Measurements from ENCODE around the gene ZNF280B. TPM values are rescaled to one million over a fixed set of nuclear protein-coding genes. Genes with fewer than 3 reads are reported as not detected.

The ZNF280B gene
- total RNA-seq, 1 experiment from 2014 or later, result 5.9 TPM

DNA sequence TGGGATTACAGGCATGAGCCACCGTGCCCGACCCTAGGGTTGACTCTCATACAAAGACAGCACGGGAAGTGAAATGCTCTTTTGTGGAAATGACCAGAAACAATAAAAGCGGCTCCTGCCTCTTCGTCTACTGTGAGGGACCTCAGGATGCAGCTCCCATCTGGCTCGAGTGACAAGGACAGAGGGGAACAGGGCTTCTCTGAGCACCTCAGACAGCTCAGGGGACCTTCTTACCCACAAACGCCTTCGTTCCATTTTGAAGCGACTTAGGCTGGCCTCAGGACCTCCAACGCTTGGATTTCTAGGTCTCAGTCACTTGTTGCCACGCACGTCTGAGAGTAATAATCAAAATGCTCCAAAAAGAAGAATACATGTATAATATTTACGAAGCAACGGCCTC is 48.0 kb upstream of the ZNF280B start:
- POLR2A ChIA-PET, result no interaction called here
- CTCF ChIA-PET, result no interaction called here
- ATAC-seq (no peak), DNase-seq (ENCODE audit: low spot score) (no peak)
- Mint-ChIP-seq H3K27me3 (ENCODE audit: low read depth) (peaks cover 76% of the 10 kb centered on the region), H3K36me3 (peaks cover 4% of the 10 kb centered on the region), H3K27ac (no peak overlapping the region), H3K9me3 (peaks cover 12% of the 10 kb centered on the region), H3K4me3 (no peak overlapping the region), H3K4me1 (no peaks in the 10 kb centered on the region)
- no peak for TF ChIP-seq JAZF1 (CRISPR knock-in tag; IDR thresholded peaks at IDR 0.05)
- TF ChIP-seq ZBTB21 (CRISPR knock-in tag; IDR thresholded peaks at IDR 0.05; ENCODE audit: borderline replicate concordance), result no peak
- TF ChIP-seq JUN (CRISPR knock-in tag; IDR thresholded peaks at IDR 0.05), result no peak
- TF ChIP-seq ATF1 (CRISPR knock-in tag; IDR thresholded peaks at IDR 0.05), result no peak
- TF ChIP-seq ZNF138 (CRISPR knock-in tag; conservative IDR thresholded peaks at IDR 0.05), result no peak
- TF ChIP-seq, protein P1, sequence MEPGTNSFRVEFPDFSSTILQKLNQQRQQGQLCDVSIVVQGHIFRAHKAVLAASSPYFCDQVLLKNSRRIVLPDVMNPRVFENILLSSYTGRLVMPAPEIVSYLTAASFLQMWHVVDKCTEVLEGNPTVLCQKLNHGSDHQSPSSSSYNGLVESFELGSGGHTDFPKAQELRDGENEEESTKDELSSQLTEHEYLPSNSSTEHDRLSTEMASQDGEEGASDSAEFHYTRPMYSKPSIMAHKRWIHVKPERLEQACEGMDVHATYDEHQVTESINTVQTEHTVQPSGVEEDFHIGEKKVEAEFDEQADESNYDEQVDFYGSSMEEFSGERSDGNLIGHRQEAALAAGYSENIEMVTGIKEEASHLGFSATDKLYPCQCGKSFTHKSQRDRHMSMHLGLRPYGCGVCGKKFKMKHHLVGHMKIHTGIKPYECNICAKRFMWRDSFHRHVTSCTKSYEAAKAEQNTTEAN (CRISPR knock-in tag; IDR thresholded peaks at IDR 0.05), result no peak
- TF ChIP-seq ZNF219 (CRISPR knock-in tag; IDR thresholded peaks at IDR 0.05; ENCODE audit: borderline replicate concordance), result no peak
- no peak for TF ChIP-seq ZNF671 (CRISPR knock-in tag; IDR thresholded peaks at IDR 0.05)
- TF ChIP-seq NFATC4 (CRISPR knock-in tag; IDR thresholded peaks at IDR 0.05), result no peak
- TF ChIP-seq EMX1 (CRISPR knock-in tag; IDR thresholded peaks at IDR 0.05), result no peak
- TF ChIP-seq ZNF232 (CRISPR knock-in tag; IDR thresholded peaks at IDR 0.05), result no peak
- TF ChIP-seq ZNF263 (CRISPR knock-in tag; IDR thresholded peaks at IDR 0.05; ENCODE audit: low read depth), result no peak
- no peak for TF ChIP-seq NR1H2 (CRISPR knock-in tag; IDR thresholded peaks at IDR 0.05)
- TF ChIP-seq, protein P2, sequence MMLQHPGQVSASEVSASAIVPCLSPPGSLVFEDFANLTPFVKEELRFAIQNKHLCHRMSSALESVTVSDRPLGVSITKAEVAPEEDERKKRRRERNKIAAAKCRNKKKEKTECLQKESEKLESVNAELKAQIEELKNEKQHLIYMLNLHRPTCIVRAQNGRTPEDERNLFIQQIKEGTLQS (CRISPR knock-in tag; conservative IDR thresholded peaks at IDR 0.05), result no peak
- TF ChIP-seq, protein P3, sequence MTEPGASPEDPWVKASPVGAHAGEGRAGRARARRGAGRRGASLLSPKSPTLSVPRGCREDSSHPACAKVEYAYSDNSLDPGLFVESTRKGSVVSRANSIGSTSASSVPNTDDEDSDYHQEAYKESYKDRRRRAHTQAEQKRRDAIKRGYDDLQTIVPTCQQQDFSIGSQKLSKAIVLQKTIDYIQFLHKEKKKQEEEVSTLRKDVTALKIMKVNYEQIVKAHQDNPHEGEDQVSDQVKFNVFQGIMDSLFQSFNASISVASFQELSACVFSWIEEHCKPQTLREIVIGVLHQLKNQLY (CRISPR knock-in tag; IDR thresholded peaks at IDR 0.05), result no peak

DNA sequence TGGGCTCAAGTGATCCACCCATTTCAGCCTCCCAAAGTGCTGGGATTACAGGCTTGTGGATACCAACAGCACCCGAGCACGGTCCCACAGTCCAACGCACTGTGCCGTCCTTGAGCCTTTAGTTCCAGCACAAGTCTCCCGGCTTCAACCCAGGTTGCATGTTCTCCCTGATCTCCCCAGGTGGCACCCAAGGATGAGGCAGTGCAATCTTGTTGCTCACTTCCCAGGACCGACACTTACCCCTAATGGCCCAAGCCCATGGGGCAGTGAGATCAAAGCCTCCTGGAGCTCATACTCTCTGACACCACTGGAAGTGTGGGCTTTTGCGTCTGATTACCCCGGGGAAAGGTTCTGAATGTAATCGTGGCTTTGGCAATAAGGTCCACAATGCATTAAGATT is 47.1 kb upstream of the ZNF280B start:
- ATAC-seq, result no peak
- H3K9me3 Mint-ChIP-seq, result peaks cover 12% of the 10 kb centered on the region
- POLR2A ChIA-PET, result no interaction called here
- no peak overlapping the region for H3K27ac Mint-ChIP-seq
- H3K4me3 Mint-ChIP-seq, result no peak overlapping the region
- TF ChIP-seq ESRRA (CRISPR knock-in tag; IDR thresholded peaks at IDR 0.05; ENCODE audit: borderline replicate concordance), result no peak
- no peak for TF ChIP-seq TP53 (CRISPR knock-in tag; IDR thresholded peaks at IDR 0.05)
- TF ChIP-seq, protein P4, sequence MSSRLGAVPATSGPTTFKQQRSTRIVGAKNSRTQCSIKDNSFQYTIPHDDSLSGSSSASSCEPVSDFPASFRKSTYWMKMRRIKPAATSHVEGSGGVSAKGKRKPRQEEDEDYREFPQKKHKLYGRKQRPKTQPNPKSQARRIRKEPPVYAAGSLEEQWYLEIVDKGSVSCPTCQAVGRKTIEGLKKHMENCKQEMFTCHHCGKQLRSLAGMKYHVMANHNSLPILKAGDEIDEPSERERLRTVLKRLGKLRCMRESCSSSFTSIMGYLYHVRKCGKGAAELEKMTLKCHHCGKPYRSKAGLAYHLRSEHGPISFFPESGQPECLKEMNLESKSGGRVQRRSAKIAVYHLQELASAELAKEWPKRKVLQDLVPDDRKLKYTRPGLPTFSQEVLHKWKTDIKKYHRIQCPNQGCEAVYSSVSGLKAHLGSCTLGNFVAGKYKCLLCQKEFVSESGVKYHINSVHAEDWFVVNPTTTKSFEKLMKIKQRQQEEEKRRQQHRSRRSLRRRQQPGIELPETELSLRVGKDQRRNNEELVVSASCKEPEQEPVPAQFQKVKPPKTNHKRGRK (CRISPR knock-in tag; IDR thresholded peaks at IDR 0.05; ENCODE audit: borderline replicate concordance), result no peak
- TF ChIP-seq, protein P5, sequence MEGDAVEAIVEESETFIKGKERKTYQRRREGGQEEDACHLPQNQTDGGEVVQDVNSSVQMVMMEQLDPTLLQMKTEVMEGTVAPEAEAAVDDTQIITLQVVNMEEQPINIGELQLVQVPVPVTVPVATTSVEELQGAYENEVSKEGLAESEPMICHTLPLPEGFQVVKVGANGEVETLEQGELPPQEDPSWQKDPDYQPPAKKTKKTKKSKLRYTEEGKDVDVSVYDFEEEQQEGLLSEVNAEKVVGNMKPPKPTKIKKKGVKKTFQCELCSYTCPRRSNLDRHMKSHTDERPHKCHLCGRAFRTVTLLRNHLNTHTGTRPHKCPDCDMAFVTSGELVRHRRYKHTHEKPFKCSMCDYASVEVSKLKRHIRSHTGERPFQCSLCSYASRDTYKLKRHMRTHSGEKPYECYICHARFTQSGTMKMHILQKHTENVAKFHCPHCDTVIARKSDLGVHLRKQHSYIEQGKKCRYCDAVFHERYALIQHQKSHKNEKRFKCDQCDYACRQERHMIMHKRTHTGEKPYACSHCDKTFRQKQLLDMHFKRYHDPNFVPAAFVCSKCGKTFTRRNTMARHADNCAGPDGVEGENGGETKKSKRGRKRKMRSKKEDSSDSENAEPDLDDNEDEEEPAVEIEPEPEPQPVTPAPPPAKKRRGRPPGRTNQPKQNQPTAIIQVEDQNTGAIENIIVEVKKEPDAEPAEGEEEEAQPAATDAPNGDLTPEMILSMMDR (IDR thresholded peaks at IDR 0.05), result no peak
- TF ChIP-seq ELF4 (CRISPR knock-in tag; IDR thresholded peaks at IDR 0.05; ENCODE audit: low read depth), result no peak
- TF ChIP-seq SMAD3 (CRISPR knock-in tag; IDR thresholded peaks at IDR 0.05; ENCODE audit: borderline replicate concordance), result no peak
- DNase-seq (ENCODE audit: low spot score), result no peak
- CTCF ChIA-PET, result interaction anchor here (1.0 to 1.5 kb wide), 2 partner anchors 21 to 133 kb away, joined by 3 to 4 read pairs; no protein-coding TSS in a partner anchor
- peaks cover 82% of the 10 kb centered on the region for H3K27me3 Mint-ChIP-seq (ENCODE audit: low read depth)
- H3K36me3 Mint-ChIP-seq, result peaks cover 4% of the 10 kb centered on the region
- H3K4me1 Mint-ChIP-seq, result no peaks in the 10 kb centered on the region

Measured in WTC11 (cell line).